Stimulated activated memory B cell treated with anti-CD40 and anti-IgM and Interleukin-4, amounts not matched to agents 10 μg/mL and 1 μg/mL and 100 μg/mL, for 72 hours (primary cell): ENCODE results near the gene MBD3.
"Not testable (repeated sequence)": the region's sequence is repeated elsewhere in the genome, so short reads cannot be mapped to it uniquely, and the experiment has no call there.

Experiments
- ATAC-seq: fragments of 150-1000 bp; cut with Tn5 transposase; 2 replicates; pipeline ENCODE4 v1.10.0; 2021
- H3K27ac Mint-ChIP-seq: one replicate; pipeline ENCODE4 v1.8.0; 2022; ENCODE audit warnings: mild to moderate bottlenecking, mixed read lengths
- H3K27me3 Mint-ChIP-seq: one replicate; pipeline ENCODE4 v1.8.0; 2022; ENCODE audit warnings: mixed read lengths
- H3K36me3 Mint-ChIP-seq: one replicate; pipeline ENCODE4 v1.8.0; 2022; ENCODE audit warnings: mixed read lengths
- H3K4me1 Mint-ChIP-seq: one replicate; pipeline ENCODE4 v1.8.0; 2022; ENCODE audit warnings: mixed read lengths
- H3K4me3 Mint-ChIP-seq: one replicate; pipeline ENCODE4 v1.8.0; 2022; ENCODE audit warnings: mild to moderate bottlenecking, moderate library complexity, mixed read lengths
- H3K9me3 Mint-ChIP-seq: one replicate; pipeline ENCODE4 v1.8.0; 2022; ENCODE audit warnings: mixed read lengths

Gene MBD3

GRCh38 chr19:1558552-1558951, 34.1 kb downstream of the MBD3 start:
- Mint-ChIP-seq H3K4me3 (no peak overlapping the region), H3K4me1 (no peaks in the 10 kb centered on the region), H3K27ac (no peak overlapping the region), H3K27me3 (no peaks in the 10 kb centered on the region), H3K36me3 (no peaks in the 10 kb centered on the region), H3K9me3 (no peaks in the 10 kb centered on the region)
- ATAC-seq = no peak

- H3K36me3 Mint-ChIP-seq = no peaks in the 10 kb centered on the region
- peak; percentile 48 for ATAC-seq
- no peaks in the 10 kb centered on the region for H3K4me1 Mint-ChIP-seq
- no peak overlapping the region for H3K4me3 Mint-ChIP-seq
- H3K9me3 Mint-ChIP-seq = no peaks in the 10 kb centered on the region
- peaks cover 12% of the 10 kb centered on the region for H3K27me3 Mint-ChIP-seq
- no peak overlapping the region for H3K27ac Mint-ChIP-seq
Measured at GRCh38 chr19:1556390-1557070, 36.1 kb downstream of the MBD3 start.

- Mint-ChIP-seq H3K4me1 (no peaks in the 10 kb centered on the region), H3K27me3 (peaks cover 13% of the 10 kb centered on the region)
Measured at GRCh38 chr19:1555487-1556389, 36.9 kb downstream of the MBD3 start.

GRCh38 chr19:1554968-1555367, 37.7 kb downstream of the MBD3 start:
- no peak for ATAC-seq
- H3K4me1 Mint-ChIP-seq = no peaks in the 10 kb centered on the region

More at GRCh38 chr19:1555487-1556389, 36.9 kb downstream of the MBD3 start:
- peak; percentile 69 for ATAC-seq
- H3K36me3 Mint-ChIP-seq = no peaks in the 10 kb centered on the region
- H3K4me3 Mint-ChIP-seq = no peak overlapping the region
- no peak overlapping the region for H3K27ac Mint-ChIP-seq
- H3K9me3 Mint-ChIP-seq = no peaks in the 10 kb centered on the region

GRCh38 chr19:1553415-1553814, 39.2 kb downstream of the MBD3 start:
- Mint-ChIP-seq H3K36me3 (no peaks in the 10 kb centered on the region), H3K27ac (no peak overlapping the region), H3K4me1 (no peaks in the 10 kb centered on the region), H3K27me3 (peaks cover 31% of the 10 kb centered on the region), H3K4me3 (no peak overlapping the region), H3K9me3 (peaks cover 3% of the 10 kb centered on the region)
- ATAC-seq = no peak

More at GRCh38 chr19:1554968-1555367, 37.7 kb downstream of the MBD3 start:
- H3K9me3 Mint-ChIP-seq = no peaks in the 10 kb centered on the region
- no peaks in the 10 kb centered on the region for H3K36me3 Mint-ChIP-seq
- no peak overlapping the region for H3K27ac Mint-ChIP-seq
- H3K4me3 Mint-ChIP-seq = no peak overlapping the region
- peaks cover 21% of the 10 kb centered on the region for H3K27me3 Mint-ChIP-seq

- ATAC-seq = no peak
- Mint-ChIP-seq H3K27ac (no peak overlapping the region), H3K9me3 (peaks cover 3% of the 10 kb centered on the region), H3K27me3 (peaks cover 34% of the 10 kb centered on the region), H3K36me3 (no peaks in the 10 kb centered on the region), H3K4me3 (no peak overlapping the region), H3K4me1 (peaks cover 2% of the 10 kb centered on the region)
Measured at GRCh38 chr19:1551068-1552040, 41.3 kb downstream of the MBD3 start.

GRCh38 chr19:1549332-1549945, 43.2 kb downstream of the MBD3 start:
- H3K27ac Mint-ChIP-seq = no peak overlapping the region
- H3K4me1 Mint-ChIP-seq = peaks cover 7% of the 10 kb centered on the region
- H3K27me3 Mint-ChIP-seq = peaks cover 41% of the 10 kb centered on the region
- peaks cover 3% of the 10 kb centered on the region for H3K9me3 Mint-ChIP-seq
- ATAC-seq = no peak
- H3K4me3 Mint-ChIP-seq = no peak overlapping the region
- no peaks in the 10 kb centered on the region for H3K36me3 Mint-ChIP-seq

GRCh38 chr19:1540365-1540925, 52.2 kb downstream of the MBD3 start:
- H3K27ac Mint-ChIP-seq = no peak overlapping the region
- no peaks in the 10 kb centered on the region for H3K36me3 Mint-ChIP-seq
- H3K4me3 Mint-ChIP-seq = no peak overlapping the region
- ATAC-seq = no peak
- no peaks in the 10 kb centered on the region for H3K9me3 Mint-ChIP-seq
- H3K27me3 Mint-ChIP-seq = peaks cover 31% of the 10 kb centered on the region
- no peaks in the 10 kb centered on the region for H3K4me1 Mint-ChIP-seq

- not testable (repeated sequence) for H3K4me3 Mint-ChIP-seq, ATAC-seq, H3K4me1 Mint-ChIP-seq, H3K36me3 Mint-ChIP-seq, H3K27ac Mint-ChIP-seq, H3K9me3 Mint-ChIP-seq
- H3K27me3 Mint-ChIP-seq = peaks cover 38% of the 10 kb centered on the region
Measured at GRCh38 chr19:1539749-1540148, 52.9 kb downstream of the MBD3 start.

- peak; percentile 24 for ATAC-seq
- H3K4me1 Mint-ChIP-seq = no peaks in the 10 kb centered on the region
- peaks cover 42% of the 10 kb centered on the region for H3K27me3 Mint-ChIP-seq
- H3K4me3 Mint-ChIP-seq = no peak overlapping the region
- no peaks in the 10 kb centered on the region for H3K36me3 Mint-ChIP-seq
- H3K9me3 Mint-ChIP-seq = no peaks in the 10 kb centered on the region
- H3K27ac Mint-ChIP-seq = no peak overlapping the region
Measured at GRCh38 chr19:1538978-1539377, 53.7 kb downstream of the MBD3 start.

GRCh38 chr19:1535699-1536098, 57.0 kb downstream of the MBD3 start:
- not testable (repeated sequence) for H3K4me3 Mint-ChIP-seq, H3K27ac Mint-ChIP-seq, H3K36me3 Mint-ChIP-seq, H3K4me1 Mint-ChIP-seq, ATAC-seq, H3K9me3 Mint-ChIP-seq
- H3K27me3 Mint-ChIP-seq = peaks cover 55% of the 10 kb centered on the region

- no peaks in the 10 kb centered on the region for H3K4me1 Mint-ChIP-seq
- no peak overlapping the region for H3K4me3 Mint-ChIP-seq
- peaks cover 55% of the 10 kb centered on the region for H3K27me3 Mint-ChIP-seq
- no peaks in the 10 kb centered on the region for H3K9me3 Mint-ChIP-seq
- H3K27ac Mint-ChIP-seq = no peak overlapping the region
- no peak for ATAC-seq
- H3K36me3 Mint-ChIP-seq = no peaks in the 10 kb centered on the region
Measured at GRCh38 chr19:1534972-1535371, 57.7 kb downstream of the MBD3 start.

- Mint-ChIP-seq H3K4me3 (no peak overlapping the region), H3K27me3 (peaks cover 65% of the 10 kb centered on the region), H3K9me3 (no peaks in the 10 kb centered on the region), H3K27ac (no peak overlapping the region), H3K4me1 (no peaks in the 10 kb centered on the region), H3K36me3 (no peaks in the 10 kb centered on the region)
- no peak for ATAC-seq
Measured at GRCh38 chr19:1533510-1534150, 59.0 kb downstream of the MBD3 start.

- H3K4me1 Mint-ChIP-seq = no peaks in the 10 kb centered on the region
- no peaks in the 10 kb centered on the region for H3K9me3 Mint-ChIP-seq
- no peaks in the 10 kb centered on the region for H3K36me3 Mint-ChIP-seq
- ATAC-seq = no peak
- H3K27ac Mint-ChIP-seq = no peak overlapping the region
- peaks cover 75% of the 10 kb centered on the region for H3K27me3 Mint-ChIP-seq
- no peak overlapping the region for H3K4me3 Mint-ChIP-seq
Measured at GRCh38 chr19:1532003-1532402, 60.7 kb downstream of the MBD3 start.
